OCI-LY3 (cell line): ENCODE measurements around the gene SOX5.

ENCODE experiments used
- EZH2phosphoT487 ChIP-seq: fragments of 200-600 bp; shearing (Covaris generic); IDR thresholded peaks from 2 replicates; pipeline ENCODE4 v1.6.1; 2018; ENCODE audit warnings: antibody characterized with exemption, mixed run types, low read depth
- TF ChIP-seq, protein P1 (sequence below): fragments of 200-600, 300-600 bp; sonication (generic); IDR thresholded peaks from 2 replicates; pipeline ENCODE4 v1.5.1; 2014; ENCODE audit warnings: antibody characterized with exemption, low read length, low read depth

DNA sequence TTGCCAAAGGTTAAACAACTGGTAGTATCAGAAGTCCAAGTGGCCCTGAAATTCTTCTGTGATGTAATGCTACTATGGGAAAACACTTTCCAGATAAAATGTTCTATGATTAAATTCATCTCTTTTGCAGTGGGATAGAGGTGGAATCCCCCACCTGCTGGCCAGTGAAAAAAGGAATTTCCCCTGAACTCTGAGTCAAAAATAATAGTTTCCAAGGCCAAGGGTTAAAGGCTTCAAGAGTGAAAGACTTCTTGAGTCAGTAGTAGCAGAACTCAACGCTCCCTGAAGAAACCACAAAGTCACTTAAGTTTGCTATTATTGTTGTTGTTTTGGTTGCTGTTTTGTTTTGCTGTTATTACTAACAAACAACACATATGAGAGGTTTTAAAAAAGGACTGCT is 330.8 kb downstream of the SOX5 start:
- no peak for TF ChIP-seq EZH2phosphoT487
- TF ChIP-seq, protein P1, sequence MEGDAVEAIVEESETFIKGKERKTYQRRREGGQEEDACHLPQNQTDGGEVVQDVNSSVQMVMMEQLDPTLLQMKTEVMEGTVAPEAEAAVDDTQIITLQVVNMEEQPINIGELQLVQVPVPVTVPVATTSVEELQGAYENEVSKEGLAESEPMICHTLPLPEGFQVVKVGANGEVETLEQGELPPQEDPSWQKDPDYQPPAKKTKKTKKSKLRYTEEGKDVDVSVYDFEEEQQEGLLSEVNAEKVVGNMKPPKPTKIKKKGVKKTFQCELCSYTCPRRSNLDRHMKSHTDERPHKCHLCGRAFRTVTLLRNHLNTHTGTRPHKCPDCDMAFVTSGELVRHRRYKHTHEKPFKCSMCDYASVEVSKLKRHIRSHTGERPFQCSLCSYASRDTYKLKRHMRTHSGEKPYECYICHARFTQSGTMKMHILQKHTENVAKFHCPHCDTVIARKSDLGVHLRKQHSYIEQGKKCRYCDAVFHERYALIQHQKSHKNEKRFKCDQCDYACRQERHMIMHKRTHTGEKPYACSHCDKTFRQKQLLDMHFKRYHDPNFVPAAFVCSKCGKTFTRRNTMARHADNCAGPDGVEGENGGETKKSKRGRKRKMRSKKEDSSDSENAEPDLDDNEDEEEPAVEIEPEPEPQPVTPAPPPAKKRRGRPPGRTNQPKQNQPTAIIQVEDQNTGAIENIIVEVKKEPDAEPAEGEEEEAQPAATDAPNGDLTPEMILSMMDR, result no peak
